DOHH2 (cell line): ENCODE data around the gene ADAMTS15.

Experiments used
- H3F3A ChIP-seq: fragments of 200-600 bp; sonication (generic), shearing (Covaris generic); 2 replicates; pipeline ENCODE4 v1.6.0; 2016; ENCODE audit warnings: antibody characterized with exemption, mild to moderate bottlenecking; ENCODE audit not compliant: control insufficient read depth, insufficient read depth
- H3K27ac ChIP-seq: fragments of 200-600 bp; sonication (generic); 2 replicates; pipeline ENCODE4 v1.5.1; 2014; ENCODE audit warnings: low read depth, mild to moderate bottlenecking, low read length, moderate library complexity
- H3K27me3 ChIP-seq: fragments of 200-600 bp; sonication (generic); 2 replicates; pipeline ENCODE4 v1.6.1; 2014; ENCODE audit warnings: mild to moderate bottlenecking, low read length, mixed read lengths; ENCODE audit not compliant: control insufficient read depth
- H3K36me3 ChIP-seq: fragments of 200-600 bp; sonication (generic); 2 replicates; pipeline ENCODE4 v1.6.1; 2014; ENCODE audit warnings: mild to moderate bottlenecking, low read length, moderate library complexity, mixed read lengths; ENCODE audit not compliant: control insufficient read depth
- H3K4me1 ChIP-seq: fragments of 200-600 bp; sonication (generic); 2 replicates; pipeline ENCODE4 v1.6.1; 2014; ENCODE audit warnings: mild to moderate bottlenecking, low read length, mixed read lengths; ENCODE audit not compliant: control insufficient read depth
- H3K4me2 ChIP-seq: fragments of 200-600 bp; sonication (generic); 2 replicates; pipeline ENCODE4 v1.6.0; 2014; ENCODE audit warnings: mild to moderate bottlenecking, low read length, moderate library complexity
- H3K4me3 ChIP-seq: fragments of 200-600 bp; sonication (generic); 2 replicates; pipeline ENCODE4 v1.5.1; 2014; ENCODE audit warnings: mild to moderate bottlenecking, low read length, mixed read lengths
- H3K79me2 ChIP-seq: fragments of 200-600 bp; sonication (generic); 2 replicates; pipeline ENCODE4 v1.6.1; 2014; ENCODE audit warnings: mild to moderate bottlenecking, low read length, mixed read lengths; ENCODE audit not compliant: control insufficient read depth
- H3K9me2 ChIP-seq: fragments of 200-600 bp; sonication (generic); replicated peaks from 2 replicates; pipeline ENCODE4 v1.6.1; 2014; ENCODE audit warnings: mild to moderate bottlenecking, low read length, mixed read lengths; ENCODE audit not compliant: control insufficient read depth
- H3K9me3 ChIP-seq: fragments of 200-600 bp; sonication (generic); 2 replicates; pipeline ENCODE4 v1.6.1; 2014; ENCODE audit warnings: antibody characterized with exemption, low read length, mixed read lengths; ENCODE audit not compliant: control insufficient read depth, insufficient read depth
- H4K20me1 ChIP-seq: fragments of 200-600 bp; sonication (generic); 2 replicates; pipeline ENCODE4 v1.6.0; 2014; ENCODE audit warnings: low read depth, mild to moderate bottlenecking, antibody characterized with exemption, low read length, moderate library complexity; ENCODE audit not compliant: control insufficient read depth, insufficient read depth
- EZH2phosphoT487 ChIP-seq: fragments of 200-600 bp; sonication (generic); IDR thresholded peaks from 2 replicates; pipeline ENCODE4 v1.6.1; 2017; ENCODE audit warnings: borderline replicate concordance, mild to moderate bottlenecking, antibody characterized with exemption, low read length, moderate library complexity, mixed read lengths
- TF ChIP-seq, protein P1 (sequence below): fragments of 200-600 bp; sonication (generic); IDR thresholded peaks from one replicate; pipeline ENCODE4 v1.5.1; 2014; ENCODE audit warnings: antibody characterized with exemption, mild to moderate bottlenecking, low read depth, low read length; ENCODE audit not compliant: poor library complexity, severe bottlenecking

The ADAMTS15 gene

DNA sequence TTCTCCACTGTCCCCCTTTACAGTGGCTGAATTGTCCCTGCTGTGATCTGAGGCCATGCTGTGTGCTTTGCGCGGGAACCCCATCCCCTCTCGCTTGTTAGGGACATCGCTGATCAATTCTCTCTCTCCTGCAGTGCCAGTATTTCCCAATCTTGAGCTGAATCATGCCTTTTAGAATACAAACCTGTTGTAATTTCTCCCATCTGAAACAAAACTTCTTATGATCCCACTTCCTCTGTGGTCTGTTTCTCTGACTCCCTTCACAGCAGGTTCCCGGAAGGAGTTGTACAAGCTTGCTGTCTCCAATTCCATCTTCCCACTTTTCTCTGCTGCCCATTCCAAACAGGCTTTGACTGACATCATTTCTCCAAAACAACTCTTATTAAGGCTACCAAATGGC, 16.8 kb downstream of the ADAMTS15 start:
- Histone ChIP-seq H3K27ac (no peak overlapping the region), H3K9me2 (no peaks in the 10 kb centered on the region), H3K9me3 (no peaks in the 10 kb centered on the region), H3K36me3 (no peaks in the 10 kb centered on the region), H3K4me2 (no peak overlapping the region), H3K79me2 (no peaks in the 10 kb centered on the region), H3K4me3 (no peak overlapping the region), H4K20me1 (no peaks in the 10 kb centered on the region), H3F3A (no peaks in the 10 kb centered on the region), H3K27me3 (no peaks in the 10 kb centered on the region), H3K4me1 (no peaks in the 10 kb centered on the region)
- no peak for TF ChIP-seq EZH2phosphoT487
- TF ChIP-seq, protein P1, sequence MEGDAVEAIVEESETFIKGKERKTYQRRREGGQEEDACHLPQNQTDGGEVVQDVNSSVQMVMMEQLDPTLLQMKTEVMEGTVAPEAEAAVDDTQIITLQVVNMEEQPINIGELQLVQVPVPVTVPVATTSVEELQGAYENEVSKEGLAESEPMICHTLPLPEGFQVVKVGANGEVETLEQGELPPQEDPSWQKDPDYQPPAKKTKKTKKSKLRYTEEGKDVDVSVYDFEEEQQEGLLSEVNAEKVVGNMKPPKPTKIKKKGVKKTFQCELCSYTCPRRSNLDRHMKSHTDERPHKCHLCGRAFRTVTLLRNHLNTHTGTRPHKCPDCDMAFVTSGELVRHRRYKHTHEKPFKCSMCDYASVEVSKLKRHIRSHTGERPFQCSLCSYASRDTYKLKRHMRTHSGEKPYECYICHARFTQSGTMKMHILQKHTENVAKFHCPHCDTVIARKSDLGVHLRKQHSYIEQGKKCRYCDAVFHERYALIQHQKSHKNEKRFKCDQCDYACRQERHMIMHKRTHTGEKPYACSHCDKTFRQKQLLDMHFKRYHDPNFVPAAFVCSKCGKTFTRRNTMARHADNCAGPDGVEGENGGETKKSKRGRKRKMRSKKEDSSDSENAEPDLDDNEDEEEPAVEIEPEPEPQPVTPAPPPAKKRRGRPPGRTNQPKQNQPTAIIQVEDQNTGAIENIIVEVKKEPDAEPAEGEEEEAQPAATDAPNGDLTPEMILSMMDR = no peak

DNA sequence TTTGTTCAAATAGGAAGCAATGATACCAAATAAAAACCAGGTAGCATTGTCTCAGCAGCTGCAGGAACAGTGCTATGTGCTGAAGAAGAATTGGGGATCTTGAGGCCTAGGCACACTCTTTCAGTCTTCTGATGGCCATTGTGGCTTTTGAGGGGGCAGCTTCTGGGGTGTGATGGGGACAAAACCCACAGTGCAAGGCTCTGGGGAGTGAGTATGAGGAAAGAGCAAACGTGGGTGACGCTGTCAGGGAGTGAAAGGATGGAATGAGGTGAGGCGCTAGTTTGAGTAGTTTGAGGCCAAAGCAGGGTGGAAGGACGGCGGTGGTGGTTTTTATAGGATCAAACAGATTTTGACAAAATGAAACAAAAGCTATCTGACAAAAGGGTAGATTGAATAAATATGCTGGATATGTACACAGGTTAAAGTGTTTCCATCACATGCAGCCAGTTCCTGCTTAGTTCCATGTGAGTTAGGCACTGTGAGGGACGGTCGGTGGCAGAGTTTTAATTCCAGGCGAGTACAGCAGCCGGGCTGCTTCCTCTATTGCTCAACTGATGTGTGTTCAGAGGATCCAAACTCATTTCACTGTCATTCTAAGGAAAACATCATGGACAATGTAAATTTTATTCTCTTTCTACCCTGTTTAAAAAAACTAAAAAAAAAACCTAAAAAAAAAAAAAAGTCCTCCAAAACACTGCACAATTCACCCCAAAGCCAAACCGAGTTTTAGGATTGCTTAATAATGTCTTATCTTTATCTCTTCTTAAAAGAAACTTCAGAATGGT, 18.9 kb downstream of the ADAMTS15 start:
- Histone ChIP-seq H3K4me2 (no peak overlapping the region), H4K20me1 (no peaks in the 10 kb centered on the region), H3K27me3 (no peaks in the 10 kb centered on the region), H3K36me3 (no peaks in the 10 kb centered on the region), H3K9me3 (no peaks in the 10 kb centered on the region), H3K4me3 (no peak overlapping the region), H3K79me2 (no peaks in the 10 kb centered on the region), H3K9me2 (no peaks in the 10 kb centered on the region), H3F3A (no peaks in the 10 kb centered on the region), H3K4me1 (no peaks in the 10 kb centered on the region), H3K27ac (no peak overlapping the region)
- no peak for TF ChIP-seq EZH2phosphoT487
- TF ChIP-seq, protein P1 = no peak

DNA sequence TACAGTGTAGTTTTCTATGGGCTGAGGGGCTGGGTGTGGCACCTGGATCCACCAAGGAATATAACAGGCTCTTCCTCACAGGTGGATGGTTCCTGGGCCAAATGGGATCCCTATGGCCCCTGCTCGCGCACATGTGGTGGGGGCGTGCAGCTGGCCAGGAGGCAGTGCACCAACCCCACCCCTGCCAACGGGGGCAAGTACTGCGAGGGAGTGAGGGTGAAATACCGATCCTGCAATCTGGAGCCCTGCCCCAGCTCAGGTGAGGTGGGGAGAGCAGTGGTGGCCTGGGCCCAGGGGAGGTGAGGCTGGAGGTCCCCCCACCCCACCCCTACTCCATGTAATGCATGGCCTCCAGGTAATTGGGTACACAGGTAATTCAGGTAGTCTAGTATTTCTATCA, 20.7 kb downstream of the ADAMTS15 start:
- H3K27me3 ChIP-seq = no peaks in the 10 kb centered on the region
- no peak overlapping the region for H3K4me3 ChIP-seq
- H3K4me2 ChIP-seq = no peak overlapping the region
- no peaks in the 10 kb centered on the region for H3K79me2 ChIP-seq
- TF ChIP-seq, protein P1 = no peak
- no peaks in the 10 kb centered on the region for H3K4me1 ChIP-seq
- H3K27ac ChIP-seq = no peak overlapping the region
- no peaks in the 10 kb centered on the region for H3K9me2 ChIP-seq
- no peaks in the 10 kb centered on the region for H4K20me1 ChIP-seq
- no peaks in the 10 kb centered on the region for H3K9me3 ChIP-seq
- H3K36me3 ChIP-seq = no peaks in the 10 kb centered on the region
- no peaks in the 10 kb centered on the region for H3F3A ChIP-seq
